ENCODE measurements around the gene SNRPB2. TPM values are rescaled to one million over a fixed set of nuclear protein-coding genes. Genes with fewer than 3 reads are reported as not detected.

Gene SNRPB2
- total RNA-seq, 1 experiment from 2014 or later: 138 TPM

DNA sequence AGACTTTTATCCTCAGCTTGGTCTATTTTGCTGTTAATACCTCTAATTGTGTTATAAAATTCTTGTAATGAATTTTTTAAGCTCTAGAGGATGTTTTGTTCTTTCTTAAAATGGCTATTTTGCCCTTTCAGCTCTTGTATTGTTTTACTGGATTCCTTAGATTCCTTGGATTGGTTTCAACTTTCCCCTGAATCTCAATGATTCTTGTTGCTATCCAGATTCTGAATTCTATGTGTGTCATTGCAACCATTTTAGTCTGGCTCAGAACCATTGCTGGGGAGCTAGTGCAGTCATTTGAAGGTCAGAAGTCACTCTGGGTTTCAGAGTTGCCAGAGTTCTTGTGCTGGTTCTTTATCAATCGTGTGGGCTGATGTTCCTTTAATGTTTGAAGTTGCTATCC is 55.4 kb downstream of the SNRPB2 start:
- DNase-seq (ENCODE audit: extremely low read depth, low read depth): no peak

Small RNA genes lying within 50 kb of the gene (small RNA-seq; reads per million reads assigned to genes)
- 0 reads per million in 2 experiments for gene AL135938.1

Other genes starting within 250 kb of the SNRPB2 start
- 14.5 and 18.0 TPM in 2 replicates for gene KIF16B, start 156.6 kb upstream of the SNRPB2 start, total RNA-seq (2014; rRNA removed; shearing (Covaris generic))
- gene OTOR, start 18.3 kb downstream of the SNRPB2 start, total RNA-seq (2014; rRNA removed; shearing (Covaris generic)): not detected in 2 replicates